HUES6 (cell line): Measurements from ENCODE around the gene INO80.
A peak's percentile ranks its signal among the peaks of the same experiment; 100 is the strongest.
"Not testable (repeated sequence)": the region's sequence is repeated elsewhere in the genome, so short reads cannot be mapped to it uniquely, and the experiment has no call there.

Source experiments
- H3K27ac ChIP-seq: 2 replicates; pipeline ENCODE4 v1.7.0; 2013; ENCODE audit warnings: low read depth, mild to moderate bottlenecking, low read length, inconsistent platforms
- H3K27me3 ChIP-seq: 2 replicates; pipeline ENCODE4 v1.6.1; 2013; ENCODE audit warnings: low read length; ENCODE audit not compliant: control insufficient read depth, insufficient read depth
- H3K36me3 ChIP-seq: 2 replicates; pipeline ENCODE4 v1.6.1; 2013; ENCODE audit warnings: low read length; ENCODE audit not compliant: control insufficient read depth, insufficient read depth
- H3K4me1 ChIP-seq: 2 replicates; pipeline ENCODE4 v1.6.1; 2013; ENCODE audit warnings: low read length; ENCODE audit not compliant: control insufficient read depth, insufficient read depth
- H3K4me3 ChIP-seq: 2 replicates; pipeline ENCODE4 v1.5.1; 2013; ENCODE audit warnings: low read depth, low read length
- H3K9ac ChIP-seq: one replicate; pipeline ENCODE4 v1.6.1; 2013; ENCODE audit warnings: mild to moderate bottlenecking, low read length
- H3K9me3 ChIP-seq: 2 replicates; pipeline ENCODE4 v1.6.1; 2013; ENCODE audit warnings: low read depth, low read length; ENCODE audit not compliant: control insufficient read depth, insufficient read depth

Gene INO80

DNA sequence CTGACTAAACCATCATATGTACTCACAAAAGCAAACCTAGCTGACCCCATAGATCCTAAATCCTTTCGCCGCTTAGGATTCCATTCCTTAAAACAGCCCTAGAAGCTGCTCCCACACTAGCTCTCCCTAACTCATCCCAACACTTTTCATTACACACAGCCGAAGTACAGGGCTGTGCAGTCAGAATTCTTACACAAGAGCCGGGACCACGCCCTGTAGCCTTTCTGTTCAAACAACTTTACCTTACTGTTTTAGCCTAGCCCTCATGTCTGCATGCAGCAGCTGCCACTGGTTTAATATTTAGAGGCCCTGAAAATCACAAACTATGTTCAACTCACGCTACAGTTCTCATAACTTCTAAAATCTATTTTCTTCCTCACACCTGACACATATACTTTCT lies 19.5 kb upstream of the INO80 start:
- H3K9me3 ChIP-seq, H3K9ac ChIP-seq, H3K4me3 ChIP-seq, H3K4me1 ChIP-seq, H3K36me3 ChIP-seq, H3K27me3 ChIP-seq, H3K27ac ChIP-seq: not testable (repeated sequence)

DNA sequence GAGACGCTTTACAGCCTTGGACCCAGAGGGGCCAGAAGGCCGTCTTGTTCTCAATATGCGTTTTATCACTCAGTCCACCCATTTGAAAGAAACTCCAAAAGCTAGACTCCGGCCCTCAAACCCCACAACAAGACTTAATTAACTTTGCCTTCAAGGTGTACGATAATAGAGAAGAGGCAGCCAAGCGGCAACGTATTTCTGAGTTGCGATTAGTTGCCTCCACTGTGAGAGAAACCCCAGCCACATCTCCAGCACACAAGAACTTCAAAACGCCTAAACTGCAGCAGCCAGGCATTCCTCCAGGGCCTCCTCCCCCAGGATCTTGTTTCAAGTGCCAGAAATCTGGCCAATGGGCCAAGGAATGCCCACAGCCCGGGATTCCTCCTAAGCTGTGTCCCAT lies 17.4 kb upstream of the INO80 start:
- peaks cover 2% of the 10 kb centered on the region; the same call in 1 of the 2 replicates for H3K9me3 ChIP-seq
- H3K4me3 ChIP-seq = no peak overlapping the region
- no peaks in the 10 kb centered on the region for H3K36me3 ChIP-seq
- no peaks in the 10 kb centered on the region for H3K27me3 ChIP-seq
- no peak overlapping the region for H3K9ac ChIP-seq
- no peak overlapping the region for H3K27ac ChIP-seq
- no peaks in the 10 kb centered on the region for H3K4me1 ChIP-seq

DNA sequence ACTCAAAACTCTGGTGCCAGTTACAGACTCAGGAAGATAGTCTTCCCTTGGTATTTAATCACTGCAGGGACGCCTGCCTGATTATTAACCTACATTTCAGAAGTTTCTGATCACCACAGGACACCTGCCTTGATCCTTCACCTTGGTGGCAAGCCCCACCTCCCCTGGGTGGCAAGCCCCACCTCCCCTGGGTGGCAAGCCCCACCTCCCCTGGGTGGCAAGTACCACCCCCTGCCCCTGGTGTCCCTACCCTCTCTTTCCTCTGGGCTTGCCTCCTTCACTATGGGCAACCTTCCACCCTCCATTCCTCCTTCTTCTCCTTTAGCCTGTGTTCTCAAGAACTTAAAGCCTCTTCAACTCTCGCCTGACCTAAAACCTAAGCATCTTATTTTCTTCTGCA lies 16.0 kb upstream of the INO80 start:
- H3K27me3 ChIP-seq, H3K27ac ChIP-seq, H3K4me3 ChIP-seq, H3K36me3 ChIP-seq, H3K9ac ChIP-seq, H3K9me3 ChIP-seq, H3K4me1 ChIP-seq: not testable (repeated sequence)

DNA sequence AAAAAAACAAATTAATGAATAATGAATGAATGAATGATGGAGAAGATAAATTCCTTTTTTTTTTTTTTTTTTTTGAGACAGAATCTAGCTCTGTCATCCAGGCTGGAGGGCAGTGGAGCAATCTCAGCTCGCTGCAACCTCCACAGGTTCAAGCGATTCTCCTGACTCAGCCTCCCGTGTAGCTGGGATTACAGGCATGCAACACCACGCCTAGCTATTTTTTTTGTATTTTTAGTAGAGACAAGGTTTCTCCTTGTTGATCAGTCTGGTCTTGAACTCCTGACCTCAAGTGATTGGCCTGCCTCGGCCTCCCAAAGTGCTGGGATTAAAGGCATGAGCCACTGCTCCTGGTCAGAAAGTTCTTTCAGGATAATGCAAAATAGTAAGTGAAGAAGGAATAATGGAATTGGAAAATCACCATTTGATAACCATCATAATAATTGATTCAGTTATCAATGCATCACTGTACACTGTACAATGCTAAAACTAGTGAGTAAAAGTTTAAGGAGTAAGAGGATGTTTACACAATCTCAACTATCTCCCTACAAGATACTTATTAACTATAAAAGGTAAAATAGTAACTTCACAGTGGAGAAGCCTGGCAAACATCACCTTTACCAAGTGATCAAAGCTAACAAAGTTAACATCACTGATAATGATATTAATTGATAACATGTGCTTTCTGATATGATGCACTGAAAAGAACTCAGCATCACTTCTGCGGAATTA lies 12.3 kb upstream of the INO80 start:
- Histone ChIP-seq H3K4me1 (no peaks in the 10 kb centered on the region), H3K9ac (no peak overlapping the region), H3K9me3 (peaks cover 2% of the 10 kb centered on the region; the same call in 1 of the 2 replicates), H3K36me3 (no peaks in the 10 kb centered on the region), H3K4me3 (no peak overlapping the region), H3K27ac (no peak overlapping the region), H3K27me3 (no peaks in the 10 kb centered on the region)

DNA sequence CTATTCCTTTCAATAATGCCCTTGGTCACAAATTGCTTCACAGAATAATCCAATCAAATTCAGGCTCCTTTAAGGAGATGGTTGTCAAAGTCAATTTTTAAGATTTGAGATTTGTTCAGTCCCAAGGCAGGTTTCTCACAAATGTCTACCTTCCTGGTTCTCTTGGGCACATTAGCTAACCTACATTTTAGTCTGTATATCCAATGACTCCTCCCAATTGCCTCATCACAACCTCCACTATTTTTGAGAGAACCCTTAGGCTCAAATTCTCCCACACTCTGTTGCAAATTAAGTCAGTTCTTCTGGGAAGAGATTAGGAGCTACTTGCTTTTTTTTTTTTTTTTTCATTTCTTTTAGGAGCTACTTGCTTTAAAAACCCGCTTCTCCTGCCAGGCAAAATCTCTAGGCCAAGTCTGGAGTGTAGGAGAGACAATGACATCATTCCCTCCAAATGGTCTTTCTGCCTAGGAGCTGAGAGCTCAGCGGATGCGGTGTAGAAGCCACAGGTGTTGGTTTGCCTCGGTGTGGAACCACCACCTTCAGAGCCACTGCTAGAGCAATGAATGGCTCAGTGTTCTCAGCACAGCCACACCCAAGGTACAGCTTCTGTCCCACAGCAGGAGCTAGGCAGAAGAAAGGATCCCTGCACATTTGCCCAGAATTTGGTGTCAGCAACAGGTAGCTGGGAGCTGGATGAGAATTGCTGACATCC lies 10.0 kb upstream of the INO80 start:
- Histone ChIP-seq H3K9me3 (no peaks in the 10 kb centered on the region), H3K9ac (no peak overlapping the region), H3K27ac (no peak overlapping the region), H3K4me3 (no peak overlapping the region), H3K4me1 (no peaks in the 10 kb centered on the region), H3K36me3 (no peaks in the 10 kb centered on the region), H3K27me3 (no peaks in the 10 kb centered on the region)

DNA sequence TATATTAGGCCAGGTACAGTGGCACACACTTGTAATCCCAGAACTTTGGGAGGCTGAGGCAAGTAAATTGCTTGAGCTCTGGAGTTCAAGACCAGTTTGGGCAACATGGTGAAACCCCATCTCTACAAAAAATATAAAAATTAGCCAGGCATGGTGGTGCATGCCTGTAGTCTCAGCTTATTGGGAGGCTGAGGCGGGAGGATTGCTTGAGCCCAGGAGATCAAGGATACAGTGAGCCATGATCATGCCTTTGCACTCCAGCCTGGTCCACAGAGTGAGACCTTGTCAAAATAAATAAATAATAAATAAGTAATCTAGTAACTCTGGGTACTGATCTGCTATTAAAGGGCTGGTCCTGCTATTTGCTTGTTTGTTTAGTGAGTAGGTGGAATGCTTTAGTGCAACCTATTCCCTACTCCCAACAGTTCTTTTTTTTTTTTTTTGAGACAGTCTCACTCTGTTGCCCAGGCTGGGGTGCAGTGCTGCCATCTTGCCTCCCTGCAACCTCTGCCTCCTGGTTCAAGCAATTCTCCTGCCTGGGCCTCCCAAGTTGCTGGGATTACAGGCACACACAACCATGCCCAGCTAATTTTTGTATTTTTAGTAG lies 9.1 kb upstream of the INO80 start:
- Histone ChIP-seq H3K27ac (no peak overlapping the region), H3K9ac (no peak overlapping the region), H3K27me3 (no peaks in the 10 kb centered on the region), H3K4me3 (no peak overlapping the region), H3K9me3 (no peaks in the 10 kb centered on the region), H3K4me1 (no peaks in the 10 kb centered on the region), H3K36me3 (no peaks in the 10 kb centered on the region)

DNA sequence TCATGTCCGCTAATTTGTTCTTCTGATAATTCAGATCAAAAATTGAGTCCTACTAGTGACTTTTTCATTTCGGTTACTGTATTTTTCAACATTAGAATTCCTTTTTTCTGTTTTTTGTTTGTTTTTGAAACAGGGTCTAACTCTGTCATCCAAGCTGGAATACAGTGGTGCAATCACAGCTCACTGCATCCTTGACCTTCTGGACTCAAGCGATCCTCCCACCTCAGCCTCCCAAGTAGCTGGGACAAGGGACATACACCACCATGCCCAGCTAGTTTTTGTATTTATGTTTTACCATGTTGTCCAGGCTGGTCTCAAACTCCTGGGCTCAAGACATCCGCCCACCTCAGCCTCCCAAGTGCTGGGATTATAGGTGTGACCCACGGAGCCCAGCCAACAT lies 8.0 kb upstream of the INO80 start:
- Histone ChIP-seq H3K27ac (no peak overlapping the region), H3K36me3 (no peaks in the 10 kb centered on the region), H3K4me1 (no peaks in the 10 kb centered on the region), H3K27me3 (no peaks in the 10 kb centered on the region), H3K9ac (no peak overlapping the region), H3K9me3 (no peaks in the 10 kb centered on the region), H3K4me3 (no peak overlapping the region)

DNA sequence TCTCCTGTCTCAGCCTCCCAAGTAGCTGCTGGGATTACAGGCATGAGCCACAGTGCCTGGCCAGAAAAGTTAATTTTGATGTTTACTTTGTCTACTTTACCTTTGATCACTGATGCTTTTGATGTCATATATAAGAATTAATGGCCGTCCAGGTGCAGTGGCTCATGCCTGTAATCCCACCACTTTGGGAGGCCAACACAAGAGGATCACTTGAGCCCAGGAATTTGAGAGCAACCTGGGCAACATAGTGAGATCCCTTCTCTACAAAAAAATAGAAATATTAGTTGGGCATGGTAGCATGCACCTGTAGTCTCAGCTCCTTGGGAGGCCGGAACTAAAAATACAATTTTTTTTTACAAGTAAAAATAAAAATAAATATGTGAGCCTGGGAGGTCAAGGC lies 6.8 kb upstream of the INO80 start:
- no peaks in the 10 kb centered on the region for H3K9me3 ChIP-seq
- no peak overlapping the region for H3K4me3 ChIP-seq
- no peaks in the 10 kb centered on the region for H3K36me3 ChIP-seq
- no peak overlapping the region for H3K27ac ChIP-seq
- no peaks in the 10 kb centered on the region for H3K27me3 ChIP-seq
- H3K4me1 ChIP-seq = no peaks in the 10 kb centered on the region
- H3K9ac ChIP-seq = no peak overlapping the region

DNA sequence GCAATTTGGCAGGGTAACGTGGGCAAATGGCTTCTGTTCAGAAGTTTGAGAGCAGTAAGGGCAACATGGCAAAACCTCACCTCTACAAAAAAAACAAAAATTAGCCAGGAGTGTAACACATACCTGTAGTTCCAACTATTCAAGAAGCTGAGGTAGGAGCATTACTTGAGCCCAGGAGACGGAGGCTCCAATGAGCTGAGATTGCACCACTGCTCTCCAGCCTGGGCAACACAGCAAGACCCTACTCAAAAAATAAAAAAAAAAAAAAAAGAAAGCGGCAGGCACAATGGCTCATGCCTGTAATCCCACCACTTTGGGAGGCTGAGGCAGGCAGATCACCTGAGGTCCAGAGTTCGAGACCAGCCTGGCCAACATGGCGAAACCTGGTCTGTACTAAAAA lies 5.9 kb upstream of the INO80 start:
- Histone ChIP-seq H3K4me3 (no peak overlapping the region), H3K27ac (no peak overlapping the region), H3K9me3 (no peaks in the 10 kb centered on the region), H3K4me1 (no peaks in the 10 kb centered on the region), H3K27me3 (no peaks in the 10 kb centered on the region), H3K36me3 (no peaks in the 10 kb centered on the region), H3K9ac (no peak overlapping the region)

DNA sequence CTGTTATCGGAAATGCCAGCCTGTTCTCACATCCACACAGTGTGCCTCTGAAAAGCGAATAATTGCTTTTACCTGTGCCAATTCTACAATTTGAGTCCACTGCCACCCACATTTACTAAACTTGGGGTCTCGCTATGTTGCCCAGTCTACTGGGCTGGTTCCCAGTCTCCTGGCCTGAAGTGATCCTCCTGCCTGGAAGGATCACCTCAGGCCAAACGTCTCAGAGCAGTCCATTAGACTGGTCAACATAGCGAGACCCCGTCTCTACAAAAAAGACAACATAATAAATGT lies 827 bp upstream of the INO80 start:
- no peaks in the 10 kb centered on the region for H3K4me1 ChIP-seq
- H3K36me3 ChIP-seq = peaks cover 3% of the 10 kb centered on the region; the same call in 1 of the 2 replicates
- no peaks in the 10 kb centered on the region for H3K27me3 ChIP-seq
- H3K4me3 ChIP-seq = peak overlapping the region; percentile 88
- peak overlapping the region; percentile 100 for H3K9ac ChIP-seq
- no peaks in the 10 kb centered on the region for H3K9me3 ChIP-seq
- H3K27ac ChIP-seq = peak overlapping the region; percentile 98

DNA sequence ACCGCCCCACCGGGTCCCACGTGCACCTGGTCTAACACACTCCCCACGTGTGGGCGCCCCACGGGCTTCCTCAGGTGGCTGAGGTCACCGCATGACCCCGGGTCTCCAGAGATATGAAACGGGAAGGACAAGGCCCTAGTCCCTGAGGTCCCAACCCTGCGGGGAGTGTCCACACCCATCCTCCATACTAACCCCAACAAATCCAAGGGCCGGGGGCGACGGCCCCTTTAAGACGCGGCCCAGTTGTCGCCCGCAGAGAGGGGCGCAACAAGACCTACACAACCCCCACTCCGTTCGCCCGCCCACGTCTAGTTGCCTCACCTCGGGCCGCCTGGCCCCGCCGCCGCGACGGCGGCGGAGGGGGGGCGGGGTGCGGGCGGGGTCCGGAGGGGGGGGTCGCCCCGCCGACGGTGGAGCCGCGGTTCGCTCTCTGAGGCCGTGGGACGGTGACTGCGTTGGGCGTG lies 396 bp downstream of the INO80 start:
- H3K27me3 ChIP-seq = no peaks in the 10 kb centered on the region
- peak overlapping the region; percentile 98 for H3K27ac ChIP-seq
- H3K36me3 ChIP-seq = peaks cover 6% of the 10 kb centered on the region; the same call in 1 of the 2 replicates
- H3K4me3 ChIP-seq = peak overlapping the region; percentile 88
- peak overlapping the region; percentile 100 for H3K9ac ChIP-seq
- H3K9me3 ChIP-seq = no peaks in the 10 kb centered on the region
- no peaks in the 10 kb centered on the region for H3K4me1 ChIP-seq
